PC-9 (cell line): Measurements from ENCODE around the gene MED22. TPM values are rescaled to one million over a fixed set of nuclear protein-coding genes. Genes with fewer than 3 reads are reported as not detected.

Experiments
- BruUV-seq: library from RNA; stranded (reverse); fragments of 400-500 nt; replicated peaks from 2 replicates; lab custom pipeline; 2021; lab: Mats Ljungman, UMichigan
- CTCF ChIA-PET: fragments of 300-600 bp; sonication (Branson Sonifier 250); formaldehyde crosslinking; loops from one replicate; lab custom pipeline; 2022; ENCODE audit warnings: antibody characterized with exemption; lab: Charles Lee
- POLR2A ChIA-PET: fragments of 300-600 bp; sonication (Branson Sonifier 250); formaldehyde crosslinking; loops from one replicate; lab custom pipeline; 2022; ENCODE audit warnings: antibody characterized with exemption; ENCODE audit not compliant: unreplicated experiment; lab: Charles Lee
- DNase-seq, 2 experiments: peaks; one replicate each; pipeline versions ENCODE4 v3.0.0 to v3.0.0-alpha.2; 2015 to 2022; ENCODE audit warnings: mixed read lengths in 1 of 2
- H2AFZ ChIP-seq: fragments of 200-600 bp; sonication (generic); 2 replicates; pipeline ENCODE4 v1.8.1; 2017; ENCODE audit warnings: antibody characterized with exemption
- H3F3A ChIP-seq: fragments of 200-600 bp; sonication (generic); 2 replicates; pipeline ENCODE4 v1.8.1; 2017; ENCODE audit warnings: antibody characterized with exemption, mild to moderate bottlenecking, low read depth; ENCODE audit not compliant: insufficient read depth
- H3K27ac ChIP-seq: fragments of 200-600 bp; sonication (generic); 2 replicates; pipeline ENCODE4 v1.6.1; 2016; ENCODE audit warnings: mixed run types
- H3K27me3 ChIP-seq: fragments of 200-600 bp; sonication (generic); 2 replicates; pipeline ENCODE4 v1.6.1; 2016; ENCODE audit warnings: low read depth, mixed run types; ENCODE audit not compliant: insufficient read depth
- H3K36me3 ChIP-seq: fragments of 200-600 bp; sonication (generic); 2 replicates; pipeline ENCODE4 v1.6.1; 2016; ENCODE audit warnings: low read depth, mixed run types
- H3K4me1 ChIP-seq: fragments of 200-600 bp; sonication (generic); replicated peaks from 2 replicates; pipeline ENCODE4 v1.6.1; 2016; ENCODE audit warnings: mixed run types; ENCODE audit not compliant: insufficient read depth
- H3K4me2 ChIP-seq: fragments of 200-600 bp; sonication (generic); 2 replicates; pipeline ENCODE4 v1.6.1; 2017; ENCODE audit warnings: mixed run types
- H3K4me3 ChIP-seq: fragments of 200-600 bp; sonication (generic); 2 replicates; pipeline ENCODE4 v1.6.1; 2016; ENCODE audit warnings: mixed run types
- H3K79me2 ChIP-seq: fragments of 200-600 bp; sonication (generic); 2 replicates; pipeline ENCODE4 v1.6.1; 2017; ENCODE audit warnings: low read depth, mixed run types
- H3K9me2 ChIP-seq: fragments of 200-600 bp; sonication (generic); 2 replicates; pipeline ENCODE4 v1.8.1; 2017; ENCODE audit warnings: mild to moderate bottlenecking; ENCODE audit not compliant: insufficient read depth
- H3K9me3 ChIP-seq: fragments of 200-600 bp; sonication (generic); 2 replicates; pipeline ENCODE4 v1.8.1; 2016; ENCODE audit warnings: low read depth; ENCODE audit not compliant: insufficient read depth
- H4K20me1 ChIP-seq: fragments of 200-600 bp; sonication (generic); 2 replicates; pipeline ENCODE4 v1.8.1; 2017; ENCODE audit not compliant: insufficient read depth
- CTCF ChIP-seq: fragments of 200-600 bp; sonication (generic); conservative IDR thresholded peaks from 2 replicates; pipeline ENCODE4 v1.6.1; 2017; ENCODE audit warnings: mixed run types, antibody characterized with exemption, mild to moderate bottlenecking, moderate library complexity
- EZH2 ChIP-seq: fragments of 200-600 bp; sonication (generic); IDR thresholded peaks from 2 replicates; pipeline ENCODE4 v1.8.0; 2017; ENCODE audit warnings: antibody characterized with exemption, low read depth
- intact Hi-C: fragments of 100-400 bp; cut with micrococcal nuclease; formaldehyde crosslinking; loops from one replicate; pipeline ENCODE4 v1.10.0; 2022; ENCODE audit not compliant: unreplicated experiment
- total RNA-seq: library from RNA; stranded (reverse); gene quantifications from 2 replicates; pipeline ENCODE4 v1.2.3, GENCODE V29; 2021

MED22 gene
- total RNA-seq, 1 experiment from 2014 or later: 38.7 TPM

GRCh38 chr9:133305731-133306130 is 42.2 kb downstream of the MED22 start:
- peaks cover 71% of the 10 kb centered on the region for H3K27me3 ChIP-seq
- no peak overlapping the region for H2AFZ ChIP-seq
- no peak for TF ChIP-seq CTCF
- no peak for TF ChIP-seq EZH2
- ChIA-PET CTCF (no interaction called here), POLR2A (no interaction called here)
- no TSS peak for BruUV-seq
- H3K9me2 ChIP-seq: no peaks in the 10 kb centered on the region
- H3K4me1 ChIP-seq: no peaks in the 10 kb centered on the region
- H3K4me2 ChIP-seq: no peak overlapping the region
- intact Hi-C loops: no loop called here
- no peaks in the 10 kb centered on the region for H3F3A ChIP-seq
- no peak for DNase-seq
- H3K36me3 ChIP-seq: no peaks in the 10 kb centered on the region
- H4K20me1 ChIP-seq: no peaks in the 10 kb centered on the region
- no peak overlapping the region for H3K4me3 ChIP-seq
- no peak overlapping the region for H3K27ac ChIP-seq
- no peaks in the 10 kb centered on the region for H3K79me2 ChIP-seq
- no peaks in the 10 kb centered on the region for H3K9me3 ChIP-seq

- no peaks in the 10 kb centered on the region for H3K79me2 ChIP-seq
- H3K4me2 ChIP-seq: no peak overlapping the region
- no peak overlapping the region for H3K4me3 ChIP-seq
- intact Hi-C loops: no loop called here
- H3K27me3 ChIP-seq: peaks cover 73% of the 10 kb centered on the region
- H3K4me1 ChIP-seq: no peaks in the 10 kb centered on the region
- TF ChIP-seq CTCF: no peak
- TF ChIP-seq EZH2: no peak
- H3K9me3 ChIP-seq: no peaks in the 10 kb centered on the region
- H3F3A ChIP-seq: no peaks in the 10 kb centered on the region
- DNase-seq: no peak
- H2AFZ ChIP-seq: no peak overlapping the region
- H4K20me1 ChIP-seq: no peaks in the 10 kb centered on the region
- ChIA-PET CTCF (no interaction called here), POLR2A (no interaction called here)
- H3K36me3 ChIP-seq: no peaks in the 10 kb centered on the region
- no peak overlapping the region for H3K27ac ChIP-seq
- BruUV-seq: no TSS peak
- H3K9me2 ChIP-seq: no peaks in the 10 kb centered on the region
Measured at GRCh38 chr9:133304477-133305377, 43.2 kb downstream of the MED22 start.

- no peaks in the 10 kb centered on the region for H3F3A ChIP-seq
- TF ChIP-seq EZH2 (no peak), CTCF (no peak)
- DNase-seq: no peak
- H4K20me1 ChIP-seq: no peaks in the 10 kb centered on the region
- ChIA-PET POLR2A (no interaction called here), CTCF (no interaction called here)
- no peak overlapping the region for H3K27ac ChIP-seq
- intact Hi-C loops: no loop called here
- no peaks in the 10 kb centered on the region for H3K36me3 ChIP-seq
- no TSS peak for BruUV-seq
- H3K4me2 ChIP-seq: no peak overlapping the region
- peaks cover 72% of the 10 kb centered on the region for H3K27me3 ChIP-seq
- H2AFZ ChIP-seq: no peak overlapping the region
- H3K9me3 ChIP-seq: no peaks in the 10 kb centered on the region
- no peaks in the 10 kb centered on the region for H3K9me2 ChIP-seq
- no peak overlapping the region for H3K4me3 ChIP-seq
- no peaks in the 10 kb centered on the region for H3K79me2 ChIP-seq
- no peaks in the 10 kb centered on the region for H3K4me1 ChIP-seq
Measured at GRCh38 chr9:133304158-133304470, 43.8 kb downstream of the MED22 start.
